ENCODE measurements around the gene USH2A. TPM values are rescaled to one million over a fixed set of nuclear protein-coding genes. Genes with fewer than 3 reads are reported as not detected.

Gene USH2A
- total RNA-seq, 2 experiments from 2014 or later: not detected

- peaks cover 4% of the 10 kb centered on the region for H3K4me1 Mint-ChIP-seq
- H3K36me3 Mint-ChIP-seq (ENCODE audit: low read depth): no peaks in the 10 kb centered on the region
- ATAC-seq: peak; percentile 70
- H3K27me3 Mint-ChIP-seq: no peaks in the 10 kb centered on the region
- CTCF ChIA-PET: interaction anchor here (1.5 kb wide), 1 partner anchor 10 kb away, joined by 3 read pairs; no protein-coding TSS in a partner anchor
- POLR2A ChIA-PET: no interaction called here
- H3K4me3 Mint-ChIP-seq: peak overlapping the region; percentile 20
- peak; percentile 13 for DNase-seq
- H3K9me3 Mint-ChIP-seq (ENCODE audit: low read depth): no peaks in the 10 kb centered on the region
- no peak overlapping the region for H3K27ac Mint-ChIP-seq
- intact Hi-C loops (cut with DNase I, micrococcal nuclease): loop anchor here in 1 of 2 experiments (1.0 kb wide), 1 partner anchor 511 kb away; no protein-coding TSS in a partner anchor
Measured at GRCh38 chr1:216221260-216221700, 202.0 kb downstream of the USH2A start.

- intact Hi-C loops (cut with DNase I, micrococcal nuclease): no loop called here
Measured at GRCh38 chr1:216216305-216216704, 206.9 kb downstream of the USH2A start.

DNA sequence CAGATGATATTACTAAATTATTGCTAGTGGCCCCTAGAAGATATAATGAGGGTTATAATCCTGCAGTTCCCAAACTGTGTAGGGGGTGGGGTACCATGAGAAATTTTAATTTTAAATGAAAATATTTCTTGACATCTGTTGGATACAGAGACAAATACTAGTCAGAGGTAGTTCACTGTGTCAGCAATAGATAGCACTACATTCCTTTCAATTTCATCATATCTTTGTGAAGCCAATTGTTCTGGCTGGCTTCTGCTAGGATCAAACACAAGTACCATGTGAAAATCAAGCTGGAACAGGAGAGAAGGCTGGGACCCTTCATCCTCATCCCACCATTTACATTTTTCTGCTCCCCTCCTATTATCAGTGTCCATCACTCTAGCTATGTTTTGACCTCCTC lies 208.1 kb downstream of the USH2A start:
- DNase-seq (no peak), ATAC-seq (no peak)
- CTCF ChIA-PET: no interaction called here
- no peak overlapping the region for H3K27ac Mint-ChIP-seq
- POLR2A ChIA-PET: no interaction called here
- no peaks in the 10 kb centered on the region for H3K27me3 Mint-ChIP-seq
- H3K36me3 Mint-ChIP-seq (ENCODE audit: low read depth): no peaks in the 10 kb centered on the region
- H3K4me1 Mint-ChIP-seq: no peaks in the 10 kb centered on the region
- intact Hi-C loops (cut with DNase I, micrococcal nuclease): no loop called here
- no peak overlapping the region for H3K4me3 Mint-ChIP-seq
- H3K9me3 Mint-ChIP-seq (ENCODE audit: low read depth): peaks cover 1% of the 10 kb centered on the region

More at GRCh38 chr1:216216305-216216704, 206.9 kb downstream of the USH2A start:
- Mint-ChIP-seq H3K4me3 (no peak overlapping the region), H3K27ac (no peak overlapping the region), H3K9me3 (ENCODE audit: low read depth) (peaks cover 1% of the 10 kb centered on the region), H3K36me3 (ENCODE audit: low read depth) (no peaks in the 10 kb centered on the region), H3K27me3 (no peaks in the 10 kb centered on the region), H3K4me1 (peaks cover 1% of the 10 kb centered on the region)
- DNase-seq (no peak), ATAC-seq (no peak)
- POLR2A ChIA-PET: no interaction called here
- CTCF ChIA-PET: no interaction called here

GRCh38 chr1:216212826-216213225 lies 210.4 kb downstream of the USH2A start:
- ChIA-PET POLR2A (no interaction called here), CTCF (no interaction called here)
- H3K9me3 Mint-ChIP-seq (ENCODE audit: low read depth): peaks cover 1% of the 10 kb centered on the region
- H3K27me3 Mint-ChIP-seq: no peaks in the 10 kb centered on the region
- H3K36me3 Mint-ChIP-seq (ENCODE audit: low read depth): no peaks in the 10 kb centered on the region
- H3K4me3 Mint-ChIP-seq: no peak overlapping the region
- no peak overlapping the region for H3K27ac Mint-ChIP-seq
- H3K4me1 Mint-ChIP-seq: no peaks in the 10 kb centered on the region
- DNase-seq: no peak
- intact Hi-C loops (cut with DNase I, micrococcal nuclease): no loop called here
- ATAC-seq: no peak

DNA sequence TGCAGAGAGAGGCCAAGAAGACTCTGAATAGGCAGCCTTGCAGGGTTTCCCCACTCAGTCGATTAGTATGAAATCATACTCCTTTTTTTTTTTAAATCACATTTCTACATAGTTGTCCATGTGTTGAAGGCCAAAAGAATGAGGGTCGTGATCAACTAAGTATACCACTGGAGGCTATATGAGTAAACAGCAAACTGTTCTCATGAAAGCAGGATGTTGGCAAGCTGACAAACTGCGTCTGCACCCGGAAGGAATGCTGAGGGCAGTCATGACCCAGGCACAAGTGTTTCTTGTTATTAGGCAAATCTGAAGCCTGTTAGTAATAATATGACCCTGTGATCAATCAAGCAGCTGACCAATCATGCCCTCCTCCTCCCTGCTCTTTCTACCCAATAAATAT lies 213.2 kb downstream of the USH2A start:
- H3K27ac Mint-ChIP-seq: no peak overlapping the region
- peaks cover 2% of the 10 kb centered on the region for H3K27me3 Mint-ChIP-seq
- H3K36me3 Mint-ChIP-seq (ENCODE audit: low read depth): no peaks in the 10 kb centered on the region
- peaks cover 1% of the 10 kb centered on the region for H3K9me3 Mint-ChIP-seq (ENCODE audit: low read depth)
- DNase-seq: no peak
- intact Hi-C loops (cut with DNase I, micrococcal nuclease): no loop called here
- ChIA-PET POLR2A (no interaction called here), CTCF (no interaction called here)
- no peak overlapping the region for H3K4me3 Mint-ChIP-seq
- no peak for ATAC-seq
- no peaks in the 10 kb centered on the region for H3K4me1 Mint-ChIP-seq

DNA sequence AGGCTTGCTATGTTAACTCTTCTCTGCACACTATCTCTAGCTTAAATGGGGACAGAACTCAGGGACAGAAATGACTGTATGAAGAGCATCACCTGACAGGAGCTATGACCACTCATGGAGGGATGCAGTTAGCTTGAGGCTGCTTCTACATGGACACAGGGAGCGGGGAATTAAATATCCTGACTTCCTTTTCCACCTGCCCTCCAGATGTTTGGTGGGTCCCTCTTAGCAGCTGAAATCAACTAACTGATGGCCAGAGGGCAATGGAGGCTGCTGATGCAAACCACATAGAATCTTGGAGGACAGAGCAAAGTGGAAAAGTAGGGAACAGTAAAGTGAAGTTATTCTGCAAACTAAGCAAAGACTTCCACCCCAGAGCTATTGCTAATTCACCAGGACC lies 214.1 kb downstream of the USH2A start:
- peaks cover 2% of the 10 kb centered on the region for H3K27me3 Mint-ChIP-seq
- DNase-seq (no peak), ATAC-seq (no peak)
- no peak overlapping the region for H3K4me3 Mint-ChIP-seq
- CTCF ChIA-PET: no interaction called here
- intact Hi-C loops (cut with DNase I, micrococcal nuclease): no loop called here
- H3K36me3 Mint-ChIP-seq (ENCODE audit: low read depth): no peaks in the 10 kb centered on the region
- no peaks in the 10 kb centered on the region for H3K4me1 Mint-ChIP-seq
- H3K27ac Mint-ChIP-seq: no peak overlapping the region
- POLR2A ChIA-PET: no interaction called here
- H3K9me3 Mint-ChIP-seq (ENCODE audit: low read depth): peaks cover 1% of the 10 kb centered on the region

DNA sequence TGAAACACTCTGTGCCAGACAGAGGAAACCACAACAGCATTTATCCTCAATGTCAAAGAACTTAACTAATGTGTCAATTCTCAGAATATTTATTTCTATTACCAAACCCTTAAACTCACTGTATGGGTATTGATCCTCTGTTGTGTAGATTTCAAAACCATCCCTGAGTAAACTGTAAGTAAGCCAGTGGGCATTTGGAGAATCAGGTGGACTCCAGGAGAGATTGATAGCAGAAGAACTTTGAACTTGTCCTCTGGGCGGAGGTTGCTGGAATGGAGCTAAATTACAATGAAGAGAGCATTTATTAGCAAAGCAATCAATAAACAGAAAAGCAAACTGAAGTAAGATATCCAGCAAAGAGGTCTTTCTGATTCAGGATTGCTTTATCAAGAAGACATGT lies 216.1 kb downstream of the USH2A start:
- DNase-seq (no peak), ATAC-seq (no peak)
- H3K4me3 Mint-ChIP-seq: no peak overlapping the region
- H3K9me3 Mint-ChIP-seq (ENCODE audit: low read depth): no peaks in the 10 kb centered on the region
- intact Hi-C loops (cut with DNase I, micrococcal nuclease): no loop called here
- no peaks in the 10 kb centered on the region for H3K36me3 Mint-ChIP-seq (ENCODE audit: low read depth)
- H3K27ac Mint-ChIP-seq: no peak overlapping the region
- peaks cover 2% of the 10 kb centered on the region for H3K27me3 Mint-ChIP-seq
- ChIA-PET POLR2A (no interaction called here), CTCF (no interaction called here)
- no peaks in the 10 kb centered on the region for H3K4me1 Mint-ChIP-seq

DNA sequence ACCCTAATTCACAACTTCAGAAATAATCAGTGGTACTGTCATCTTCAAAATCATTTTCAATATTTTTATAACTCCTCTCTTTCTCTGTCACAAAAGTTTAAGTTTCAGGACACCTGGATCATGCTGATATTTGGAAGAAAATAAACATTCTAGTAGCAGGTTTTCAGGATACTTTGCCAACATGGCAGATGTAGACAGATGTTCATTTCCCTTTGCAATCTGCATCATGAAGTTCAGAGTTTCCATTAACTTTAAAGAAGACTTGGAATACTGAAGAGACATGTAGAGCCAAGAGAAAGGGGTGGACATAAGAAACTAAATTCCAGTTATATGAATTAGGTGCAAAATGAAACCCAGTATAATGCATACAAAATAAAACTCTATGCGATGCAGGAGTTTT lies 218.1 kb downstream of the USH2A start:
- Mint-ChIP-seq H3K27ac (no peak overlapping the region), H3K27me3 (peaks cover 2% of the 10 kb centered on the region), H3K4me3 (no peak overlapping the region), H3K36me3 (ENCODE audit: low read depth) (no peaks in the 10 kb centered on the region), H3K9me3 (ENCODE audit: low read depth) (no peaks in the 10 kb centered on the region), H3K4me1 (no peaks in the 10 kb centered on the region)
- ChIA-PET CTCF (no interaction called here), POLR2A (no interaction called here)
- intact Hi-C loops (cut with DNase I, micrococcal nuclease): no loop called here
- ATAC-seq: no peak
- DNase-seq: no peak

DNA sequence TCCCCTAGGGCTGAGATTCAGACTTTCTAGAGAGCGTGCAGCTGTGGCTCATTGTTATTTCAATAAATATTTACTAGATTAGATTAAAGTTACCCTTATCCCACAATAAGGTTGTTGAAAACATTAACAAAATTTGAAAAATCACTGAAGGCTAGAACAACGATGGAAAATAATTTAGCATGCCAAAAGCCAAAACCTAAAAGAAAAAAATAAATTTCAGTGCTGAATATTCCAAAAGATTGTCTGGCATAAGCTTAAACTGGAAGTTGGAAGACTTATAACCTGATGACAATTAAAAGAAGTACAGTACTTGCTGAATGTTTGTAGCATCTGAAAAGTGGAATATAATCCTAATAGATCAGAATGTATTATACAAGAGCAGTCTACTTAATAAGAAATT lies 221.3 kb downstream of the USH2A start:
- CTCF ChIA-PET: no interaction called here
- no peaks in the 10 kb centered on the region for H3K36me3 Mint-ChIP-seq (ENCODE audit: low read depth)
- DNase-seq (no peak), ATAC-seq (no peak)
- no peak overlapping the region for H3K27ac Mint-ChIP-seq
- H3K9me3 Mint-ChIP-seq (ENCODE audit: low read depth): no peaks in the 10 kb centered on the region
- H3K27me3 Mint-ChIP-seq: no peaks in the 10 kb centered on the region
- POLR2A ChIA-PET: no interaction called here
- no peak overlapping the region for H3K4me3 Mint-ChIP-seq
- intact Hi-C loops (cut with DNase I, micrococcal nuclease): no loop called here
- H3K4me1 Mint-ChIP-seq: no peaks in the 10 kb centered on the region

DNA sequence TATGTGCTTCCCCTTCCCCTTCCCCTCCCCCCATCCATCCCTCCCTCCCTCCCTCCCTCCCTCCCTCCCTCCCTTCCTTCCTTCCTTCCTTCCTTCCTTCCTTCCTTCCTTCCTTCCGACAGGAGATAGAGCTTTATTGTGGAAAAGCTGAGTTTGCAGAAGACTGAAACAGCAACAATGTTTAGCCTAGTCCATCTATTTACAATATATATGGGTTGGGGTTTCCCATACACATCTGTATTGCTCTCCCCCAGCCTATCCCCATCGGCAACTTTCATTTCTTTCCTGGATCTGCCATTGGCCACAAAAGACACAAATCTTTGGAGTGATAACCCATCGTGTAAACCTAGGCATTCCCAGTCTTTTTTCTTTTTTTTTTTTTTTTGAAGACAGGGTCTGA lies 222.3 kb downstream of the USH2A start:
- CTCF ChIA-PET: no interaction called here

GRCh38 chr1:216194721-216195120 lies 228.5 kb downstream of the USH2A start:
- POLR2A ChIA-PET: no interaction called here
- no peak for DNase-seq

More for the DNA sequence above, 222.3 kb downstream of the USH2A start:
- no peaks in the 10 kb centered on the region for H3K36me3 Mint-ChIP-seq (ENCODE audit: low read depth)
- ATAC-seq: no peak
- POLR2A ChIA-PET: no interaction called here
- H3K27ac Mint-ChIP-seq: no peak overlapping the region
- intact Hi-C loops (cut with DNase I, micrococcal nuclease): no loop called here
- no peaks in the 10 kb centered on the region for H3K27me3 Mint-ChIP-seq
- no peak for DNase-seq
- H3K9me3 Mint-ChIP-seq (ENCODE audit: low read depth): no peaks in the 10 kb centered on the region
- no peaks in the 10 kb centered on the region for H3K4me1 Mint-ChIP-seq
- H3K4me3 Mint-ChIP-seq: no peak overlapping the region

DNA sequence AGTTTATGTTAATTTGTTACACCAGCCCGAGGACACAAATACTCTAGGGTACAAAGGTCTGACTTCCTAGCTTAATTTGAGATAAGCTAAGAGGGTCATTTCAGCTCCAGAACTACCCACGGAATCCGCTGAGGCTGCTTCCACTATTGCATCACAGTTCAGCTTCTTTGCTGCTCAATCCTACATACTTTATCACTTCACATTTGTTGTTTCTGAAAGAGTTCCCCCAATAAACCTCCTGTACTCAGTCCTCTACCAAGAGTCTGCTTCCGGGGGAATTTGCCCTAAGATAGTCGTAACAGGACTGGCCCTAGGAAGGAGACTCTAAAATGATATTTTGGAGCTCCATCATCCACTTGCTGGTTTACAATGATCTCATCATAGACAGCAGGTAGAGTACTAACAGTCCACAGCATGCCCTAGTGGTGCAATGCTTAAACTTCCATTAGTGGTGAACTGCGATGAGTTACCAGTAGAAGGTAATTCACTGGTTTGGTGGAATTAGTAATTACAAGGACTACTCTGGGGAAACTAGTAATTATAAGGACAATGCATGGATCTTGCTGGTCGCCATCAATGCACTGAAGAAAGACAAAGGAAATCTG lies 229.3 kb downstream of the USH2A start:
- intact Hi-C loops (cut with DNase I, micrococcal nuclease): no loop called here
- Mint-ChIP-seq H3K4me1 (no peaks in the 10 kb centered on the region), H3K27ac (no peak overlapping the region), H3K9me3 (ENCODE audit: low read depth) (peaks cover 2% of the 10 kb centered on the region), H3K27me3 (no peaks in the 10 kb centered on the region), H3K36me3 (ENCODE audit: low read depth) (no peaks in the 10 kb centered on the region), H3K4me3 (no peak overlapping the region)
- POLR2A ChIA-PET: no interaction called here
- ATAC-seq (no peak), DNase-seq (no peak)
- CTCF ChIA-PET: no interaction called here

More at GRCh38 chr1:216194721-216195120, 228.5 kb downstream of the USH2A start:
- H3K9me3 Mint-ChIP-seq (ENCODE audit: low read depth): peaks cover 2% of the 10 kb centered on the region
- H3K4me3 Mint-ChIP-seq: no peak overlapping the region
- H3K4me1 Mint-ChIP-seq: no peaks in the 10 kb centered on the region
- H3K27ac Mint-ChIP-seq: no peak overlapping the region
- no peaks in the 10 kb centered on the region for H3K27me3 Mint-ChIP-seq
- CTCF ChIA-PET: interaction anchor here (0.5 to 0.9 kb wide), 2 partner anchors 49 to 54 kb away, joined by 5 read pairs; no protein-coding TSS in a partner anchor
- no peaks in the 10 kb centered on the region for H3K36me3 Mint-ChIP-seq (ENCODE audit: low read depth)
- no peak for ATAC-seq
- intact Hi-C loops (cut with DNase I, micrococcal nuclease): no loop called here

All from activated CD4-positive, alpha-beta T cell treated with anti-CD3 and anti-CD28 coated beads for 36 hours (primary cell).